Right atrium auricular region (tissue), 2 donors: ENCODE data around the gene LRG1. TPM values are rescaled to one million over a fixed set of nuclear protein-coding genes. Genes with fewer than 3 reads are reported as not detected.

Experiments
- DNase-seq: peaks from one replicate; pipeline ENCODE4 v3.0.0-alpha.2; 2019; ENCODE audit warnings: low spot score
- H3K27ac ChIP-seq, 2 donors: fragments of 200-600 bp; sonication (generic); 1 replicate in 1 of 2; 2 replicates in 1 of 2; pipeline ENCODE4 v1.5.1; 2016 to 2019
- H3K27me3 ChIP-seq, 2 donors: fragments of 200-600 bp; sonication (generic); one replicate each; pipeline versions ENCODE4 v1.5.1 to v1.6.0; 2017 to 2019
- H3K36me3 ChIP-seq: fragments of 200-600 bp; sonication (generic); one replicate; pipeline ENCODE4 v1.5.1; 2016
- H3K4me1 ChIP-seq, 2 donors: fragments of 200-600 bp; sonication (generic); one replicate each; pipeline versions ENCODE4 v1.5.1 to v1.6.0; 2017 to 2019
- H3K4me3 ChIP-seq, 2 donors: fragments of 200-600 bp; sonication (generic); 1 replicate in 1 of 2; 2 replicates in 1 of 2; pipeline ENCODE4 v1.5.1; 2017 to 2019; ENCODE audit warnings: mild to moderate bottlenecking in 1 of 2, moderate library complexity in 1 of 2
- H3K9me3 ChIP-seq, 2 donors: fragments of 200-600 bp; sonication (generic); one replicate each; pipeline ENCODE4 v1.5.1; 2019
- total RNA-seq, 2 donors: library from RNA; depleted of rRNA; stranded (reverse); fragments of >200 nt; gene quantifications; one replicate each; pipeline ENCODE4 v1.1.0, GENCODE V29; 2016
- TF ChIP-seq, protein P1 (sequence below), 2 donors: fragments of 200-600 bp; sonication (generic); IDR thresholded peaks; one replicate each; pipeline ENCODE4 v1.5.1; 2019; ENCODE audit warnings: antibody characterized with exemption in 2 of 2

Gene LRG1
- total RNA-seq, result under 1 TPM in 1 of 2 donors, not detected in 1; 0.67 TPM

DNA sequence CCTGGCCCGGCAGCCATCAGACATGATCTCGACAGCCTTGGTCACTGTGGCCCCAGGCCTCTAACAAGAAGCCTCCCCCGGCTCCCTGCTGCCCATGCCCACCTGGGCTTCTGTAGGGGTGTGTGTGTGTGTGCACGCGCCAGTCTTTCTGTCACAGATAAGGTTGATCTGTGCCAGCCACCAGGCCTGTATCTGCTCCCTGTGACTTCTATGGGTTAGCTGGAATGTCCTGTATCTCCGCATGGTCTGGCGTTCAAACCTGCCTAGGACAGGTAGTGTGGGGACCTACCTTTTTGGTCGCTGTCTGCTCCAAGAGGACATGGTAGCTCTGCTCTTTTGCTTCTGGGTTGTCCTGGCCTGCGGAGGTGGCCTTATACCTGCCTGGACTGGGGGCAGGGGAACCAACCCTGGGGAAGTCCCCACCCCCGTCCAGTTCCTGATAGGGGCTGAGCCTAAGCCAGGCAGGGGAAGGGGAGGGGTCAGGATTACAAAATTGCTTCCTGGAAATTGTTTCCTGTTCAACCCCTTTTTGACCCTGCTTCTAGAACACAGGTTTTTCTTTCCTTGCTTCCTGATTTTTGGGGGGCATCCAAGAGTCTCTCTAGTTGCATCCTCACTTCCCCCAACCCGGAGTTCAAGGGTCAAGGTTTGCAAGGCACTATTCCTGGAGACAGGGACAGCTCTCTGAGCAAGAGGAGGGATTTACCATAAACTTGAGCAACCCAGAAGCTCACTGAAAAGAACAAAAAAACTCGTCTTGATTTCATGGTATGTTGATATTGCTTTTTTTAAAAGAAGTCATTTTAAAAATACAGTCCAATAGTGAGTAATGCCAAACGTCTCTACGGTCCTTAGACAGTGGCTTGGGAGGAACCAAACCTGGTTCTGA, at the start of gene LRG1:
LRG1 (minus strand) TSS at position 344 of the 889 bp plus-strand sequence; CDS start at position 321, 23 bp downstream.
- Histone ChIP-seq H3K4me3 (no peak within 1 kb of the TSS), H3K9me3 (peaks cover 5 to 8% of the 10 kb centered on the region in 2 donors), H3K27me3 (no peaks in the 10 kb centered on the region), H3K27ac (no peak within 1 kb of the TSS), H3K4me1 (peaks cover 0 to 26% of the 10 kb centered on the region in 2 donors), H3K36me3 (no peaks in the 10 kb centered on the region)
- TF ChIP-seq, protein P1, sequence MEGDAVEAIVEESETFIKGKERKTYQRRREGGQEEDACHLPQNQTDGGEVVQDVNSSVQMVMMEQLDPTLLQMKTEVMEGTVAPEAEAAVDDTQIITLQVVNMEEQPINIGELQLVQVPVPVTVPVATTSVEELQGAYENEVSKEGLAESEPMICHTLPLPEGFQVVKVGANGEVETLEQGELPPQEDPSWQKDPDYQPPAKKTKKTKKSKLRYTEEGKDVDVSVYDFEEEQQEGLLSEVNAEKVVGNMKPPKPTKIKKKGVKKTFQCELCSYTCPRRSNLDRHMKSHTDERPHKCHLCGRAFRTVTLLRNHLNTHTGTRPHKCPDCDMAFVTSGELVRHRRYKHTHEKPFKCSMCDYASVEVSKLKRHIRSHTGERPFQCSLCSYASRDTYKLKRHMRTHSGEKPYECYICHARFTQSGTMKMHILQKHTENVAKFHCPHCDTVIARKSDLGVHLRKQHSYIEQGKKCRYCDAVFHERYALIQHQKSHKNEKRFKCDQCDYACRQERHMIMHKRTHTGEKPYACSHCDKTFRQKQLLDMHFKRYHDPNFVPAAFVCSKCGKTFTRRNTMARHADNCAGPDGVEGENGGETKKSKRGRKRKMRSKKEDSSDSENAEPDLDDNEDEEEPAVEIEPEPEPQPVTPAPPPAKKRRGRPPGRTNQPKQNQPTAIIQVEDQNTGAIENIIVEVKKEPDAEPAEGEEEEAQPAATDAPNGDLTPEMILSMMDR (IDR thresholded peaks at IDR 0.05), result no peak
- DNase-seq, result no peak

DNA sequence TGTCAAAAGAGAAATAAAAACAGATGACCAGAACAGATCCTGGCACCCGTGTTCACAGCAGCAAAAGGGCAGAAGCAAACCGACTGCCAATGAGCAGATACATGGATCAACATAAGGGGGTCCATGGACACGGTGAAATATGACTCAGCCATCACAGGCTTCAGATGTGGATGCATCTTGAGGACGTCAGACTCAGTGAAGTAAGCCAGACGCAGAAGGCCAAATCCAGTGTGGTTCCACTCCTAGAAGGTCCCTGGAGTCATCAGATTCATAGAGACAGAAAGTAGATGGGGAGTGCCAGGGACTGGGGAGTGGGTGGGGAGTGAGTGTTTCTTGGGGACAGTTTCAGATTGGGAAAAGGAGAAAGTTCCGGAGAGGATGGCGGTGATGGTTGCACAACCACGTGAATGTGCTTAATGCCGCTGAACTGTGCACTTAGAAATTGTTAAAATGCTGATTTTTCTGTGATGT, 48.5 kb upstream of the LRG1 start:
- Histone ChIP-seq H3K9me3 (no peaks in the 10 kb centered on the region), H3K4me1 (peaks cover 0 to 13% of the 10 kb centered on the region in 2 donors), H3K27ac (no peak overlapping the region), H3K4me3 (no peak overlapping the region), H3K27me3 (peaks cover 0 to 15% of the 10 kb centered on the region in 2 donors), H3K36me3 (no peaks in the 10 kb centered on the region)
- TF ChIP-seq, protein P1 (IDR thresholded peaks at IDR 0.05), result no peak
- no peak for DNase-seq

DNA sequence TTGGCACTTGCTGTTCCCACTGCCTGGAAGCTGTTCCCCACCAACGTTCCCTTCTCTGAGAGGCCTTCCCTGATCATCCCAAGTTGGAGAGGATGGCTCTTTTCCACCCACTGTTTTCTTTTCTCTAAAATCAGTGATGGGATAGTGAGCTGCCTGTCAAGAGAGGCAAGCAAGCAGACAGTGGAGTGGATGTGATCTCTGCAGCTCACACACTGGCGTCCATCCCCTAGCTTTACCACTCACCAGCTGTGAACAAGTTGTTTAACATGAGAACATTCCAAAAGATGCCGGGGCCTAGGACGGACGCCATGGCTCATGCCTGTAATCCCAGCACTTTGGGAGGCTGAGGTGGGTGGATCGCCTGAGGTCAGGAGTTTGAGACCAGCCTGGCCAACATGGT, 47.7 kb upstream of the LRG1 start:
- no peak for DNase-seq
- no peaks in the 10 kb centered on the region for H3K9me3 ChIP-seq
- H3K4me1 ChIP-seq, result peaks cover 0 to 13% of the 10 kb centered on the region in 2 donors
- no peak overlapping the region for H3K4me3 ChIP-seq
- no peaks in the 10 kb centered on the region for H3K36me3 ChIP-seq
- TF ChIP-seq, protein P1 (IDR thresholded peaks at IDR 0.05), result no peak
- H3K27ac ChIP-seq, result no peak overlapping the region
- H3K27me3 ChIP-seq, result peaks cover 0 to 15% of the 10 kb centered on the region in 2 donors

DNA sequence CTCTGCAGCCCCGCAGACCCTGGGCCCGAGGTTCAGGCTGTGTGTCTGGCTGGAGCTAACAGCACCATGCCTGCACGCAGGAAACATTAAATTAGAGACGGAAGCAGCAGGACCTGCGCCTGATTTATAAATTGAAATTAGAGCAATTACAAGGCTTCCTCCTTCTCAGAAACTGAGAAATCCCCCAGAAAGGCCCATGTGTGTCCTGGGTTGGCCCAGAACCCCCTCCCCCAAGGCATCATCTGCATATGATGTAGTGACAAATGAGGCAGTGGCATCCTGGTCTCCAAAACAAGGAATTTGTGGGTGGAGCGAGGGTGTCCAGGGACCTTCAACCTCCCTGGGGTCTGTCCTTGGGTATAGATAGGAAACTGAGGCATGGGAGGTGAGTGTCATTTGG, 46.9 kb upstream of the LRG1 start:
- no peak for DNase-seq
- Histone ChIP-seq H3K27ac (no peak overlapping the region), H3K4me1 (peaks cover 0 to 16% of the 10 kb centered on the region in 2 donors), H3K36me3 (no peaks in the 10 kb centered on the region), H3K4me3 (no peak overlapping the region), H3K9me3 (no peaks in the 10 kb centered on the region), H3K27me3 (peaks cover 0 to 15% of the 10 kb centered on the region in 2 donors)
- TF ChIP-seq, protein P1 (IDR thresholded peaks at IDR 0.05), result no peak

DNA sequence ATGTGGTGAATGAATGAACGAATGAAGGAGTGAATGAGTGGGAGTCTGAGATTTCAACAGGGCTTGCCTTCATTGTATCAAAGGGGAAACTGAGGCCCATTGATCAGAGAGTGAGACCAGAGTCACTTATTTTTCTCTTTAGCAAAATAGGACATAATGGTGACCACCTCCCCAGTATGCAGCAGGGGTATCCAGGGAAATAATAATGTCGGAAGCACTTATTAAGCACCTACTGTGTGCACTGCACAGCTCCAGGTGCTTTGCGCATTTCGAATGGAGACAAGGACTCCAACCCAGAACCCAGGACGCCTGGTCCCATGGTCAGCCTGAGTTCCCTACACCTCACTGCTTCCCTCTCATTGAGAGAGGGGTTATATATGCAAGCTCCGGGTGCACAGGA, 46.4 kb upstream of the LRG1 start:
- H3K27ac ChIP-seq, result no peak overlapping the region
- TF ChIP-seq, protein P1 (IDR thresholded peaks at IDR 0.05), result no peak
- H3K9me3 ChIP-seq, result no peaks in the 10 kb centered on the region
- no peak for DNase-seq
- H3K4me1 ChIP-seq, result peaks cover 0 to 17% of the 10 kb centered on the region in 2 donors
- no peaks in the 10 kb centered on the region for H3K36me3 ChIP-seq
- H3K4me3 ChIP-seq, result no peak overlapping the region
- H3K27me3 ChIP-seq, result peaks cover 0 to 15% of the 10 kb centered on the region in 2 donors
